Measurements from ENCODE around the gene CAPN3.

GRCh38 chr15:42385980-42386700 lies 26.8 kb downstream of the CAPN3 start:
- TF ChIP-seq POLR2A (IDR thresholded peaks at IDR 0.05): no peak
- TF ChIP-seq, protein P1, sequence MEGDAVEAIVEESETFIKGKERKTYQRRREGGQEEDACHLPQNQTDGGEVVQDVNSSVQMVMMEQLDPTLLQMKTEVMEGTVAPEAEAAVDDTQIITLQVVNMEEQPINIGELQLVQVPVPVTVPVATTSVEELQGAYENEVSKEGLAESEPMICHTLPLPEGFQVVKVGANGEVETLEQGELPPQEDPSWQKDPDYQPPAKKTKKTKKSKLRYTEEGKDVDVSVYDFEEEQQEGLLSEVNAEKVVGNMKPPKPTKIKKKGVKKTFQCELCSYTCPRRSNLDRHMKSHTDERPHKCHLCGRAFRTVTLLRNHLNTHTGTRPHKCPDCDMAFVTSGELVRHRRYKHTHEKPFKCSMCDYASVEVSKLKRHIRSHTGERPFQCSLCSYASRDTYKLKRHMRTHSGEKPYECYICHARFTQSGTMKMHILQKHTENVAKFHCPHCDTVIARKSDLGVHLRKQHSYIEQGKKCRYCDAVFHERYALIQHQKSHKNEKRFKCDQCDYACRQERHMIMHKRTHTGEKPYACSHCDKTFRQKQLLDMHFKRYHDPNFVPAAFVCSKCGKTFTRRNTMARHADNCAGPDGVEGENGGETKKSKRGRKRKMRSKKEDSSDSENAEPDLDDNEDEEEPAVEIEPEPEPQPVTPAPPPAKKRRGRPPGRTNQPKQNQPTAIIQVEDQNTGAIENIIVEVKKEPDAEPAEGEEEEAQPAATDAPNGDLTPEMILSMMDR (IDR thresholded peaks at IDR 0.05 in 8 of 11, conservative IDR thresholded peaks at IDR 0.05 in 3 of 11): no peak
- no peak for TF ChIP-seq POLR2AphosphoS5 (IDR thresholded peaks at IDR 0.05)
